ENCODE measurements around the gene CACNA2D4. TPM values are rescaled to one million over a fixed set of nuclear protein-coding genes. Genes with fewer than 3 reads are reported as not detected.

Gene CACNA2D4
- total RNA-seq, 1 experiment from 2014 or later, result not detected

- no peak for DNase-seq (ENCODE audit: low read depth)
- in situ Hi-C loops (cut with HindIII; ENCODE audit: low pct_unique_long_range_greater_than_20kb, low sequenced_read_pairs), result no loop called here
These were observed 76.1 kb downstream of the CACNA2D4 start for GRCh38 chr12:1842183-1842904.

DNA sequence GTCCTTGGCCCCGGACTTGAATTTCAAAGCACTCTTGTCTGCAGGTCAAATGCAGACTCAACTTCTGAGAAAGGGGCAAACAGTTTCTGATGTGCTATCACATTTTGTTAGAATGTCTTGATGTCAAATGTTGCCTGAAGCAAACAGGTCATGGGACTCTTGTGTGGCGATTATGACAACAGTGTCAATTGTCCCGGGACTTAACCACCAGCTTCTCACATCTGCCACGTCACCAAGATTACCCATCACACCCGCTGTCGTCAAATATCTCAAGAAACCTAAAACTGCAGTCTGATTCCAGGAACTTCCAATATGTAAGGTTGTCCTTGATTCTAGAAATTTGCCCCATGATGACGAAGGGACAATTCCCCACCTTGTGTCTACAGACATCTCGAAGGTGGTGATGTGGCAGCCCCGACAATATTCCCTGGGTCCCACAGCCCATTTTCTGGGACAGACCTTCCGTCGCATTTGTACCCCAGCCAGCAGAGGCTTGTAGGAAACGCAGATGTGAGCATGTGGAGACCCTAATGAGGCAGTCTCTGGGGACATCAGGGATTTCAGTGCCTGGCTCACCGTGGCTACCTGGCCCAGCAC lies 76.8 kb downstream of the CACNA2D4 start:
- in situ Hi-C loops (cut with HindIII; ENCODE audit: low pct_unique_long_range_greater_than_20kb, low sequenced_read_pairs), result no loop called here
- no peak for DNase-seq (ENCODE audit: low read depth)

- DNase-seq (ENCODE audit: low read depth), result no peak
- in situ Hi-C loops (cut with HindIII; ENCODE audit: low pct_unique_long_range_greater_than_20kb, low sequenced_read_pairs), result no loop called here
These were observed 77.4 kb downstream of the CACNA2D4 start for GRCh38 chr12:1840981-1841425.

DNA sequence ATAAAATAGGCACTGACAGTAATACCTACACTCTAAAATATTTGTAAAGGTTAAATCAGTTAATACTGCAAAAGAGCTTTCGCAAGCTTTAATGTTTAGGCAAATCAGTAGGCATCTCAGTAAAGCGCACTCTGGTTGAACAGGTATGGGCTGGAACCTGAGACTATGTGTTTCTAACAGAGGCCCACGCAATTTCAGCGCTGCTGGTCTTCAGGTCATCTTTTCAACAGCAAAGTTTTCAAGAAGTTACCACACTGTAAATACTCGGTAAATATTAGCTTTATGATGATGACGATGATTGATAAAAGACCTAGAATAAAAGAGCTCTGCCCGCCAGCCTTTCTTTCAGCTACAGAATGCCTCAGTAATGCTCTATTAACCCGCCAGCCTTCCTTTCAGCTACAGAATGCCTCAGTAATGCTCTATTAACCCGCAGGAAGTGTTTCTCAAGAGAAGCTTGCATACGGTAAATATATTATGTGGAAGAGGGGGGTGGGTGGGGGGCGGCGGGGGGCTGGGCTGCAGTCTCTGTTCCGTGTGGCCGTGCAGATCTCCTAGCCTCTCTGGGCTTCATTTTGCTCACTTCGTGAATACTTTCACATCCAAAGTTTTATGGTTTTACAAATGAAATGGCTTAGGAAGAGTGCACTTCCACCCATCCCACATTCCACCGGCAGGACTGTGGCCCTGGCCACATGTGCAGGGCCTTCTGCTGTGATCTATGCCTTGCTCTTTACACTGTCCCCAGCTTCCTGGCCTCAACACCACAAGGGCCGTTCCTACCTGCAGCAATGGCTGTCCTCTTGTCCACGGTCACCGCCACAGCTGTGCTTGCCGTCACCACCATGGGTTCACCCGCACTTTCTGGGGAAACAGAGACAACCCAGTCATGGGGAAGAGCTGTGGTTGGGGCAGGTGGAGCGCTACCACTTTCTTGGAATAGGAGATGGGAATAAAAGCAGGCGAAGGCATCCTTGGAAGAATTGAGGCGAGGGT lies 78.2 kb downstream of the CACNA2D4 start:
- in situ Hi-C loops (cut with HindIII; ENCODE audit: low pct_unique_long_range_greater_than_20kb, low sequenced_read_pairs), result no loop called here
- DNase-seq (ENCODE audit: low read depth), result no peak

- in situ Hi-C loops (cut with HindIII; ENCODE audit: low pct_unique_long_range_greater_than_20kb, low sequenced_read_pairs), result no loop called here
- no peak for DNase-seq (ENCODE audit: low read depth)
These were observed 79.0 kb downstream of the CACNA2D4 start for GRCh38 chr12:1839464-1839863.

DNA sequence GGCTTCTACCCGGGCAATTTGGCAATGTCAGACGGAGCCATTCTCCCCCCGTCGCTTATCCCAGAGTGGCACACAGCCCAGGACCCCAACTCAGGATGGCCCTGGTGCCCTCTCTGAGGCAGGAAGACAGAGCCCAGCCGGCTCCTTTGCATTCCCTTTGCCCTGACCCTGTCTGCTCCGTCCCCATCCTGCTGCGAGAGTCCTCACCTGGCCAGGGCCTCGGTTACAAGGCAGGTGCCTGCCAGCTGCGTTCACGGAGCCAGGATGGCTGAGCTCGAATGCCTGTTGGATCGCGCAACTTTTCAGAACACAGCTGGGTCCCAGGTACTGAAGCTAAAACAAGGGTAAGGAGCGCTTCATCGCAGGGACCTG lies 79.5 kb downstream of the CACNA2D4 start:
- DNase-seq (ENCODE audit: low read depth), result no peak
- in situ Hi-C loops (cut with HindIII; ENCODE audit: low pct_unique_long_range_greater_than_20kb, low sequenced_read_pairs), result no loop called here

DNA sequence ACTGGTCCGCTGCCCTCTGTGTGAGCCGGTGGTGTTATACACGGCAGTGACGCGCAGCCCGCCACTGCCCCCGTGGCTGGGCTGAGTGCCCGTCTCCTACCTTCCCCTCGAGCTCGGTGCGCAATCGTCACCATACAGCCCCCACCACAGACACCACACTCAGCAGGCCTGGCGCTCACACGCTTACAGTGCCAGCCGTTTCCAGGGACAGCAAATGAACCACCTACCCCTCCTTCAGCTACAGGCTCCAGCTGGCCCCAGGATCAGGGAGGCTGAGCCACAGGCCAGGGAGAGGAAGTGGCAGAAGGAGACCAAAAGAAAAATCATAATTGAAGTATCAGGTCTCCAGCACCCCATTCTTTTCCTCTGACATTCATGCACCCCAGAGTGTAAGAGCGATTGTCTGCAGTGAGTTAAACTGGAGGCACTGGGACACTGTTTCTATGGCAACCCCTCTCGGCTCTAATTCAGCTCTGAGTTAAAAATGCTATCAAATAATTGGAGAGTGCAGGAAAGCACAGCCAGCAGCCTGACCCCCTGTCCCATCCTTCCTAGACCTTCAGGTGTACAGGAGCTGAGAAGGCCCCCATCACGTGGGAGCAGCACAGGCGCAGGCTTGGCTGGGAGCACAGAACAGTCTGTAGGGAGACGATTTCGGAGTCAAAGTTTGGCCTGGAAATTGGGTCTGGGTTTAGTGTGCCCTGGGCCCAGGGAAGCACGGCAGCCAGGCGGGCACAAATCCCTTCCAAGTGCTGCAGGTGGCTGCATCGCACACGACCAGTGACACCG lies 80.1 kb downstream of the CACNA2D4 start:
- no peak for DNase-seq (ENCODE audit: low read depth)
- in situ Hi-C loops (cut with HindIII; ENCODE audit: low pct_unique_long_range_greater_than_20kb, low sequenced_read_pairs), result no loop called here

GRCh38 chr12:1837541-1838204 lies 80.8 kb downstream of the CACNA2D4 start:
- in situ Hi-C loops (cut with HindIII; ENCODE audit: low pct_unique_long_range_greater_than_20kb, low sequenced_read_pairs), result no loop called here
- no peak for DNase-seq (ENCODE audit: low read depth)

DNA sequence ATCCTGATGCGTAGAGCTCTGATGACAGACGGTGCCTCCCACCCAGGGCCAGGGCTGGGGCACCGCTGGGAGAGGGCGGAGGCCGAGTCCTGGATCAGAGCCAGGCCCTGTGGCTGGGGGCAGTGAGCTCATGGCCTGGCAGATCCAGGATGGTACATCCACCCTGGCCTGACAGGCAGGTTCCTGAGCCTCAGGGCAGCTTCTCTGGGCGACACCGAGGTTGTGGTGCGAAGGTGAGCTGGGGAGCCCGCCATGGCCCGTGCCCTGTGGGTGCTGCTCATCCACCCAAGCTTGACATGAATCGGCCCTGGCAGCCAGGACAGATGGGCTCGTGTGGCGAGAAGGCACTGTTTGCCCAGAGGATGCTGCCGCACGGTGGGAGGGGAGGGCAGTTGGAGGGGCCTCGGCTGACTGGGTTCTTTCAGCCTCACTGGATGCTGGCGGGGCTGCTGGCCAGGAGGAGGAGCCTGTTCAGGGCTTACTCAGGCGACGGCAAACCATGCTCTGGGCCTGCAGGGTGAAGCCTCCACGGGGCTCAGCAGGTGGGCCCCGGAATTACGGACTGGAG lies 81.5 kb downstream of the CACNA2D4 start:
- in situ Hi-C loops (cut with HindIII; ENCODE audit: low pct_unique_long_range_greater_than_20kb, low sequenced_read_pairs), result no loop called here

DNA sequence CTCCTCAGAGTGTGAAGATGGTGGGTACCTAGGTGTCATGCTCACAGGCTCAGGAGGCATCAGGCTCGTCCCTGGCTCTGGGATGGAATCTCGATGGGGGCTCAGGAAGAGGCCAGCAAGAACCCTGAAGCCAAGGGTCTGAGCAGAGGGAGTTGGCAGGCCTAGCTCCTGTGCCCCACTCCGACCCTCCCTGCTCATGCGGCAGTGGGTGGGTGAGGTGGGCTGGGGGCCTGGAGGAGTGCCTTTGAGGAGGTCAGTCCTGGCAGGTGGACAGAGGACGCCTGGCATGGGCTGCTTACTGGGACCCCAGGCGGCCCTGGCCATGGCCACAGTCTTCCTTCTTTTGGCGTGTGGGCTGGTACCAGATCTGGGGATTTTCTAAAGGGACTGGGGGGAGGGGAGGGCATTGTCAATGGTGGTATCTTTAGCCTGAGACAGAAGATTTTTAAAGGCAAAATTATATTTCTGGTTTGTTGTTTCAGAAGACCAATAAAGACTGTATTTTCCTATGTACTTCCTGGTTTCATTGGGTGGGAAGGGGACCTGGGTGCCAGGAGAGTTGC lies 82.1 kb downstream of the CACNA2D4 start:
- DNase-seq (ENCODE audit: low read depth), result no peak
- in situ Hi-C loops (cut with HindIII; ENCODE audit: low pct_unique_long_range_greater_than_20kb, low sequenced_read_pairs), result no loop called here

More for the DNA sequence above, 81.5 kb downstream of the CACNA2D4 start:
- no peak for DNase-seq (ENCODE audit: low read depth)

- no peak for DNase-seq (ENCODE audit: low read depth)
- in situ Hi-C loops (cut with HindIII; ENCODE audit: low pct_unique_long_range_greater_than_20kb, low sequenced_read_pairs), result no loop called here
These were observed 83.0 kb downstream of the CACNA2D4 start for GRCh38 chr12:1835211-1836131.

- in situ Hi-C loops (cut with HindIII; ENCODE audit: low pct_unique_long_range_greater_than_20kb, low sequenced_read_pairs), result no loop called here
- DNase-seq (ENCODE audit: low read depth), result no peak
These were observed 84.1 kb downstream of the CACNA2D4 start for GRCh38 chr12:1834186-1834925.

DNA sequence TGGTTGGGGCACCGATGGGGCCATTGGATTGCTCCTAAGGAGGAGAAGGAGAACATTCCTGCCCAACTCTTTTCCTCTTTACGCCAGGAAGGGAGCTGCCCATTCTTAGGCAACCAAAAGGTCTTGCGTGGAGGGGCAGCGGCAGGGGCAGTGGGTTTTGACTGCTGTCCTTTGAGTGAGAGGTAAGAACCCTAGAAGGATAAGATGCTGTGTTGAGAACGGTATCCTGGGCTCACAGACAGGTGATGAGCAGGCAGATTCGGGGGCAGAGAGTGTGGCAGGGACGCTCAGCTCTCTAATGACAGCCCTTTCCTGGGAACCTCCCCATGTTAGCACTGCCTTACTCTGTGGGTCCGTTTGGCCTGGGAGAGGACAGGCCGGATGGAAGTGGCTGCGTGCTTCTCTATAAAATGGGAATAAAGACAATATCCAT lies 84.8 kb downstream of the CACNA2D4 start:
- in situ Hi-C loops (cut with HindIII; ENCODE audit: low pct_unique_long_range_greater_than_20kb, low sequenced_read_pairs), result no loop called here
- no peak for DNase-seq (ENCODE audit: low read depth)

DNA sequence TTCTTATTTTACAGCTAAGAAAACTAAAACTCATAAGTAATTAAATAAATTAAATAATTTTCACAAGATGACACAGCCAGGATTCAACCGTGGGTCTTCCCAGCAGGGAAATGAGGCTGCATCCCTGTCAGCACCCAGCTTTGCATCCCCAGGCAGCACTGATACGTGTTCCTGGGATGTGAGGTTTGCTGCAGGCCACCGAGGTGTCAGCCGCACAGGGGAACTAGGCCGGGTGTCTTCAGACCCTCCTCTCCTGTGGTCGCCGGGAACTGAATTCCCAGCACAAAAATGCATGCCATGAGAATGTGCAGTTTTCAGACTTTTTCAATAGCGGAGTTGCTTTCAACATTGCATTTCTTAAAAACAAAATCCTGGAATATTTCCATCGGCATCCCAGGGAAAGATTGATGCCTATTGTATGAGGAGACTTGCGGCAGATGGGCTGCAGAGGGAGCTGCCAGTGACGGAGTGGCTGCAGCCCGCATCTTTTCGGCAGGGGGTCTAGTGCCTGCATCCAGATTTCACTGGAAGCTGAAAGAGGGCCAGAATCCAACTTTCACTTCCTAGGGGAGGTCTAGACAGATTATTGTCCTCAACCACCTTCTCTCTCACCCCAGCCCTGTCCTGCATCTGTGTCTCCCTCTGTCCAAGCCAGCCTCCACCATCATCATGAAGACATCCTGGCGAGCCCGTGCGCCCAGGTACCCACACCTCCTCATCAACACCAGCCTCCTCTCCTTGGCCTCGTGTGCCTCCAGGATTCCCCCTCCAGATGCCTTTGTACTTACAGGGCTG lies 85.5 kb downstream of the CACNA2D4 start:
- in situ Hi-C loops (cut with HindIII; ENCODE audit: low pct_unique_long_range_greater_than_20kb, low sequenced_read_pairs), result no loop called here
- no peak for DNase-seq (ENCODE audit: low read depth)

Measured in Caki2 (cell line).